HG03378 (cell line): ENCODE data around the gene UBAC1.
"Not testable (repeated sequence)": the region's sequence is repeated elsewhere in the genome, so short reads cannot be mapped to it uniquely, and the experiment has no call there.

ENCODE experiments used
- ATAC-seq: cut with Tn5 transposase; IDR thresholded peaks from one replicate; pipeline ENCODE4 v1.9.1; 2021; ENCODE audit warnings: mild to moderate bottlenecking, moderate library complexity; ENCODE audit not compliant: unreplicated experiment

Gene UBAC1

DNA sequence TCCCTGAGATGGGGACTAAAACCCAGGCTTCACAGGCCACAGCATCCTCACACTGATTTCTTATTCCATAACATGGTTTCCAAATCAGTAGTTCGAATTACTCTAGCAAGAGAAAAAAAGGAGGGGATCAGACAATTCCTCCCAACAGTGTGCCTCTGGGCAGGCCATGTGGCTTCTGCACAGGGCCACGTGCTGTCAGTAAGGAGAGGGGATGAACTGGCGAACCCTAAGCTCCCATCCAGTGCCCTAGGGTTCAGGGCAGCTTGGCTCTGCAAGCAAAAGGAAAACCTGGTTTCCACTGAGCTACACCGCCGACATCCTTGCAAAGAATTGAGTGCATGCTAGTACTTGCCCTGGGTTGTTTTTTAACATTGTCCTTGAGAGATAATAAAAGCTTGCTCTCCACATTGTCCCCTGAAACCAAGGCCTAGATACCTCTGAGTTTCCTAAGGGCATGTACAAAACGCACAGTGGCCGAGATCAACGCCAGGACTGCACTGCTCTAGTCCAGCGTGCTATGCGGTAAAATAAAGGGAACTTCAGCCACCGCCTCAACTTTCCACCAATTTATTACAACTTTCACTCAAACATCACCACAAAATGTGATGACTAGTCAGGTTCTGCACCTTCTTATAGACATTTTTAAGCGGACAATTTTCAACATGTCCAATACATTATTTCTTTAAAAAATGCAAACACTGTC is 58.4 kb downstream of the UBAC1 start:
- no peak for ATAC-seq

DNA sequence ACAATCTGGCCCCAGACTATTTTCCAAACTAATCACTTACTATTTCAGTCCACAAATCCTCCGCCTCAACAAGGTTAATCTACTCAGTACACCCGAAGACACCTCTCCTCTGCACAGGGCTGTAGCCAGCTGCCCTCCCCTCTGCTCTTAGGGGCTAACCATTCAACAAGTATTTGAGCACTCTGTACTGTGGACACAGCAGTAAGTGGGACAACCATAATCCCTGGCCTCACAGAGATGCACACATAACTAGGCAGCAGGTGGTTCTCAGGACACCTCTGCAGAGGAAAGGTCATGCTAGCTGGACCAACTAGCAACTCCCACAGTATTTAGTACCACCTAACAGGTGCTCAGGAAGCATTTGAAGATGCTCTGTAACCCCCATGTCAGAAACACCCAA is 59.3 kb downstream of the UBAC1 start:
- no peak for ATAC-seq

DNA sequence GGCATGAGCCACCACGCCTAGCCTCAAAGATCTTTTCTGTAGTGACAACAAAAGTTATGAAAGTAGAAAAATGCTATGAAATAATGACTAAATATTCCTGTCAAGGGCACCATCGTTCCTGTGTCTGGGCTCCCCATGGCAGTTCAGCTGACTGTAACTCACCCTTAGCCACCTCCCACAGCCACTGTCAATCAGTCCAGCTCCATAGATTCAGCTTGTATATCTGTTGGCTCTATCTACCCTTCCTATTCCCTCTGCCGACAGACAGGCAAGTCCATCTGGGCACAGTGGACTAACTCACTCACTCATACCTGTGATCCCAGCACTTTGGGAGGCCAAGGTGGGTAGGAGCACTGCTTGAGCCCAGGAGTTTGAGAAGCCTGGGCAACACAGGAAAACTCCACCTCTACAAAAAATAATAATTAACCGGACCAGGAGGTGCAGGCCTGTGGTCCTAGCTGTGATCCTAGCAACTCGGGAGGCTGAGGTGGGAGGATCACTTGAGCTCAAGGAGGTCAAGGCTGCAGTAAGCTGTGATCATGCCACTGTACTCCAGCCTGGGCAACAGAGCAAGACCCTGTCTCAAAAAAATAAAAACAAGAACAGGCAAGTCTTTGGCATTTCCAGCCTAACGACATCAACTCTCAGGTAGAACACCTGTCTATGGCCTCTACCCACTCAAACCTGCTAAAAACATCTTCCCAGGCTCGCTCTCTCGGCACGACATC is 60.0 kb downstream of the UBAC1 start:
- ATAC-seq = no peak

DNA sequence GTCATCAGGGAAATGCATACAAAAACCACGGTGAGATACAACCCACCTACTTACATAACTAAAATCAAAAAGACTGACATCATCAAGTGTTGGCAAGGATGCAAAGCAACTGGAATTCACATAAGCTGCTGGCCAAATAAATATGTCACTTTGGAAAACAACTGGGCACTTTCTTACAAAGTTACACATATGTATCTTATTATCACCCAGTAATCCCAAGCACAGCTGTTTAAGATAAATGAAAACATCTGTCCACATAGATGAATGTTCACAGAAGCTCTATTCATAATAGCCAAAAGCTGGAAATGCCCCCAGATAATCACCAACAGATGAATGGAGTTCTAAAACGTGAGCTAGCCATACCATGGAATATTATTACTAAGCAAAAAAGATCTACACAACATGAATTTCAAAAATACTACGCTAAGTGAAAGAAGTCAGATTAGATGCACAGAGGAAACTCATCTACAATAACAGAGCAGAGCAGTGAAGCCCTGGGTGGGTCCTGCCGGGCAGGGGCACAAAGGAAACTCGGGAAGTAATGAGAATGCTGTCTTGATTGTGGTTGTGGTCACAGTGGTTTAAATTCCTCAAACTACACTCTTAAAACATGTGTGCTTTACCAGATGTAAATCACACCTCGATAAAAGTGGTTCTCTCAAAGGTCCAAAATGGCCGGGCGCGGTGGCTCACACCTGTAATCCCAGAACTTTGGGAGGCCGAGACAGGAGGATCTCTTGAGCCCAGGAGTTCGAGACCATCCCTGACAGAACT is 62.4 kb downstream of the UBAC1 start:
- no peak for ATAC-seq

DNA sequence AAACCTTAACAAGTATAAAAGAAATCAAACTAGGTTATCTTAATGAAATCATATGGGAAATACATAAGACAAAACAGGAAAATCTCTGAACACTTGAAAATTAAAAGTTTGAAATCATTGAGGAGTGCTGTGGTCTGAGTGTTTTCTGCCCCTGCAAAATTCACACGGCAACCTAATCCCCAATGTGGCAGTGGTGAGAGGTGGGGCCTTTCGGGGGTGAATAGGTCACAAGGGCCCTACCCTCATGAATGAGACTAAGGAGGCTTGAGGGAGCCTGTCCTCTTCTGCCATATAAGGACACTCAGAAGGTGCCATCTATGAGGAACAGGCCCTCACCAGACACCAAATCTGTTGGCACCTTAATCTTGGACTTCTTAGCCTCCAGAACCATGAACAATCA is 64.5 kb downstream of the UBAC1 start:
- ATAC-seq = no peak

DNA sequence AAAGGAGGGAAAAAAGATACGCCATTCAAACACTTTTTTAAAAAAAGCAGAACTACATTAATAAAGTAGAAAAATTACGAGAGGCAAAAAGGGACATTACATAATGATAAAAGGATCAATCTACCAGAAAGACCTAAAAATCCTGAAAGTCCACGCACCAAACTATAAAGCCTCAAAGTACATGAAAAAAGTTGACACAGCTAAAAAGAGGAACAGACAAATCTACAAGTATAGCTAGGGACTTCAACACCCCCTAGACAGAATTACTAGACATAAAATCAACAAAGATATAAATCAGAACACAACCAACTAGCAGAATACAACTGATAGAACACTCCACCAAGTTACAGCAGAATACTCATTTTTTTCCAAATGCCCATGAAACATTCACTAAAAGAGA is 65.0 kb downstream of the UBAC1 start:
- ATAC-seq = no peak

DNA sequence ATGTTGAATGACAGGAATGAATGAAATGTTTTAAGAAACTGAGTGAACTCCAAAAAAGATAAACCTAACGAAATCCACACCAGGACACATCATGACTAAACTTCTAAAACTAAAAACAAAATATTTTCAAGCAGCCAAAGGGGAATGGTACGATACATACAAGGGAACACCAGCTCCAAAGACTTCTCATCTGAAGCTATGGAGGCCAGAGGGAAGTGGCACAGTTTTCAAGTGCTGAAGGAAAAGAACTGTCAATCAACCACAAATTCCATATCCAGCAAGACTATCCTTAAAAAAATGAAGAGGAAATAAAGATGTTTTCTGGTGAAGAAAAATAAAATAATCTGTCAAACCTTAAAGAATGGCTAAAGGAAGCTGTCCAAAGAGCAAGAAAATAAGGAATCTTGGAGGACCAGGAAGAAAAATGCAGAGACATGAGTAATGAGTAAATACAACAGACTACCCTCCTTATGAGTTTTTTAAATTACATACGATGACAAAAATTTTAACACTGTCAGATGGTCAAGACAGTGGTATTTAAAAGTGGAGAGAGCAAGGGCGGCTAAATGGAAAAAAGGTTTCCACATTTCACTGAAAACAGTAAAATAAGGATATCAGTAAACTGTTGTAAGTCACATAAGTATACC is 65.8 kb downstream of the UBAC1 start:
- ATAC-seq = no peak

DNA sequence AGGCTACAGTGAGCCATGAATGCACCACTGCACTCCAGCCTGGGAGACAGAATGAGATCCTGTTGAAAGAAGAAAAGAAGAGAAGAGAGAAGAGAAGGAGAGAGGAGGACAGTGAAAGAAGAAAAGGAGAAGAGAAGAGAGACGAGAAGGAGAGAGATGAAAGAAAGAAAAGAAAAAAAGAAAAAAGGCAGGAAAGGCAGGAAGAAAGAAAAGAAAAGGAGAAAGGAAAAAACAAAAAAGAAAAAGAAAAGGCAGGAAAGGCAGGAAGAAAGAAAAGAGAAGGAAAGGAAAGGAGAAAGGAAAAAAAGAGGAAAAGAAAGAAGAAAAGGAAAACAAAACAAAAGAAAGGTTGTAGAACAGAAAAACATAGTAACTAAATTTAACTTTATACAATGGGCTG is 68.1 kb downstream of the UBAC1 start:
- no peak for ATAC-seq

DNA sequence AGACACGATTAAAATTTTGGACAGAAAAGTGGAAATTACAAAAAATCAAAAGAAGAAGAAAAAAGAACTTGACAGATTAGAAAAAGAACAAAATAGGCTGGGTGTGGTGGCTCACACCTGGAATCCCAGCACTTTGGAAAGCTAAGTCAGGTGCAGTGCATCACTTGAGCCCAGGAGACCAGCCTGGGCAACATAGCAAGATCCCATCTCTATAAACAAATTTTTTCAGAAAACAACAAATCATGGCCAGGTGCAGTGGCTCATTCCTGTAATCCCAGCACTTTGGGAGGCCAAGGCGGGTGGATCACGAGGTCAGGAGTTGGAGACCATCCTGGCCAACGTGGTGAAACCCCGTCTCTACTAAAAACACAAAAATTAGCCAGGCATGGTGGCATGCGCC is 68.8 kb downstream of the UBAC1 start:
- not testable (repeated sequence) for ATAC-seq

DNA sequence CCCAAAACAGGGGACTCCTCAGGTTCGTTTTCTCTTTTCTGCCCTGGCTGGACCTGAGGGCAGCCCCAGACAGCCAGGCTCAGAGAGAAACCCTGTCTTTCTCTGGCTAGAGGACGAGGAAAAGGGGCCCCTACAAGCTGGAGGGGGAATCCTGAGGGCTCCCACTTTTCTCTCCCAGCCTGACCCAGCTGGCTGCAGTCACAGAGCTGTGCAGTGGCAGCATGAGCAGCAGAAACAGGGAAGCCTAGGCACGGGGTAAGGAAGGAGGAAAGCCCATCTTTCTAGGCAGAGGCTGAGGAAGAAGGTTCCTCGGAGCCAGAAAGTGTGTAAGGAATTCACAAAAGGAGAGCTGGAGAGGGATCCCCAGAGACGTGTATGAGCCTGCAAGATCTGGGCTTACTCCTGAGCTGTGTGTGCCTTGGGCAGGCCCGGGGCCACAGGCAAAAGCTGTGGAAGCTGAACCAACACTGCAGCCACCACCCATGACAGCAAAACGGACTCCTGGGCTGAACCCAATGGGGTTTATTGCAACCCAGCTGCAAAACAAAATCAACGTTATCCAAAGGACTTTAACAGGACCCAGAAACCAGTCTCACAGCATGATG is 70.0 kb downstream of the UBAC1 start:
- ATAC-seq = no peak

DNA sequence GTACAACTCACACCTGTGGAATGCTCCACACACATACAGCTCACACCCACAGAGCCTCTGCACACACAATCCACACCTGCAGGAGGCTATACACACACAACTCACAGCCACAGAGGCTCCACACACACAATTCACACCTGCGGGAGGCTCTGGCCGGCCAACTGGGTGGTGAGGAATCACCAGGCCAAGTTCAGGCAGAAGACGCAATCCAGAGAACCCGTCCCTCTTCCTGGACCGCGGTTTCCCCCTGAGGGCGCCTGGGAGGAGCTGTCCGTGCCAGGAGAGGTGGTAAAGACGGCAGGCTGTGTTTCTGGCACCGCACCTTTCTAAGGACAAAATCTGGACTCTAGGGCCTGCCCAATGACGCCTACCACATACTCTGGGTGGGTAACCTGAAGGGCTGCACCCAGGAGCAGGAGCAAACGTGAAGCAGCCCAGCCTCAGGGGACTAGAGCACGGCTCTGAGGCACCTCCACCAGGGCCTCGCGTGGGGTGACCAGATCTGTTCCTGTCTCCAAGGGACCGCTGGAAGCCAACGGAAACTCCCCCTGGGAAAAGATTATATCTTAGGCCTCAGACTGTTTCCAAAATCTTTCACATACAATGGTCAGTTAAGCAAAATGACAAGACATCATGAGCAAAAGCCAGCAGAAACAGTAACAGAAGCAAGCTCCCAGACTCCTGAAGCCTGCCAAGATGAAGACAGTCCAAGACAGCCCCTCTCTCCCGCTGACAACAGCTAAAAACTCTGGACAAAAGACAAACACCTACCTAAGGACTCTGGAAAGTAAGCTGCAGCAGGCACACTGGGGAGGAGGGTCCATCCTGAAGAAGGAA is 70.8 kb downstream of the UBAC1 start:
- no peak for ATAC-seq

DNA sequence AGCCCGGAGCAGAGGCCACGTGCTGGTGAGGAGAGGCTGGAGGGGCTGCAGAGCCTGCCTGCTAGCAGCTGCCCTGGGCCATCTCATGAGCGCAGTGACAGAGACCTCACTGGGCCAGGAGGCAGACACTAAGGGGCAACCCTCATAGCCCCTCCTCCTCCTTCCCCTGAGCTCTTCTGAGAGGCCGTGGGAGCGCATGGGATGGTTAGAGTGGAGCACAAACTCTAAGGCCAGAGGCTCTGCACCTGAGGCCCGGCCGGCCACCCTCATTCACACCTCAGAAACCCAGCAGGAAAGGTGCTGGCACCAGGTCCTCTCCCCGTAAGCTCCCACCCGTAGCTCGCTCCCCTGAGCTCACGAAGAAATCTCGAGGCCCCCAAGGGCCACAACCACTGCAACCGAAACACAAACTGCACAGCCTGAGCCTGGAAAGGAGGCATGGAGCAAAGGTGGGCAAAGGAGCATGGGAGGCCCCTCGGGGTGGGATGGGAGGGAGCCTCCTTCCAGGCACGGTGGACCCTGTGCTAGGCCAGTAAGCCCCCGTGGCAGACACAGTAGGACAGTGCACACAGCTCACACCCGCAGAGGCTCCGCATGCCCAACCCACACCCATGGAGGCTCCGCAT is 71.5 kb downstream of the UBAC1 start:
- ATAC-seq = no peak

DNA sequence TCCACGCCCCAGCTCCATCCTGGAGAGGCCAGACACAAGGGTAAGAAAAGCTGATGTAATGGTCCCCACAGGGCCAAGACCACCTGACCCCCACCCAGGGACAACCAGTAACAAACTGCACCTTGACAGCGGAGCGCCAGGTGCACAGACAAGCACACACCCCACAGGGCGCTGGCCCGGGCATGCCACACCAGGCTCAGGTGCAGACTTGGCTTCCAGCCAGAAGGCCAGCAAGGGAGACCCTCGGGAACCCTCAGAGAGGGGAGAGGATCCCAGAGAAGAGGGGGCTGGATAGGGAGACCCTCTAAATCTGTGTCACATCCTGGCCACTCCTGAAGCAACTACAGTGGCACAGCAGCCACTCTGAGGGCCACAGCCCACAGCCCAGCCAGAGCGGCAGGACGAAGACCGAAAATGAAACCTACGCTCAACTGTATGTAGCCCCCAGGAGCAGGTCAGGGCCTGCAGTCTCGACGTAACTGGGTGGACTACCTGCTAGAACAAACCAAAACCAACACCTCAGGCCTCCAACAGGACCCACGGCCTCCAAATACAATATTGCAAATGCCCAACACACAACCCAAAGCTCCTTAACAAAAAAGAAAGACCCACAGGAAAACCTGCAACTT is 72.3 kb downstream of the UBAC1 start:
- no peak for ATAC-seq

DNA sequence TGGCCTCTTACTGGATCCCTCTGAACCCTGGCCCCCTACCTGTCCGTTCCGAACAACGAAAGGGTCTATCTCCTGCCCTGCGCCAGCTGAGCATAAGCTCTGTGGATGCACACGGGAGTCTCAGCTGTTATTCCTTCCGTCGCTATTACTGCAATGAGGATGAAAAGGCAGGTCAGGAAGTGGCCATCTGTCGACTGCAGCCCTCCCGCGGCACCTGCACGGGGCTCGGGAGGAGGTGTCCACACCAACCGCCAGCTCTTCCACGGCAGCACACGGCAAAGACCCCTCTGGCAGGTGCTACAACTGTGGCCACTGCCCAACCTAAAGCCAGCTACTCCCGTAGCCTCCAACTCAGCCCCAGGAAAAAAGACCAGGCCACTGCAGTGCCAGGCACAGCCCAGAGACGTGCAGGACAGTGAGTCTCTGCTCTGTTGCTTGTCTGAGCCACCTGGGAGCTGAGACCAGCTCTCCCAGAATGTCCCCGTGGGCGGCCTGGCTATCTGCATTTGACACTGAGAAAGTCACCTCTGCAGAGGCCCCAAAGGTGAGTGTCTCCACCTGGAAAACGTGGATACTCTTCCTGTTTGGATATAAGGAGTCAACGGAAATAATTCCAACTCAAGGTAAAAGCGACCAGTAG is 72.9 kb downstream of the UBAC1 start:
- no peak for ATAC-seq

DNA sequence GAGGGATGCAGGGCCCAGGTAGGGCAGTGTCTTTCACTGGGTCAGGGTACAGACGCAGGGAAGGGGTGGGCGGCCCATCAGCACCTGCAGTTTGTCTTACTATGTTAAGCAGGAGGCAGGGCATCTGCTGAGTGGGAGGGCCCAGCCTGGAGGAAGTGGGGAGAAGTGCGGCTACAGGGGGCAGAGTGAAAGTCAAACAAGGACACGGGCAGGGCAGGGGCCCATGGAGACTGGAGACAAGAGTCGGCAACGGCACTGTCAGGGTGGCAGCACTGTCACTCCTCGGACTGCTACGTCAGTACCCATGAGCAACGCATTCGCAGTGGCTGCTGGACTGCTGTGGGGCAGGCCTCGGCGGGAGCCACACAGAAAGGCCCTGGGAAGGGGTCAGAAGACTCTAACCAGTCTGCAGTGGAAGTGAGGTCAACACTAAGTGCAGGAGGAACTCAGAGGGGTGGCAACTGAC is 73.6 kb downstream of the UBAC1 start:
- ATAC-seq = no peak

DNA sequence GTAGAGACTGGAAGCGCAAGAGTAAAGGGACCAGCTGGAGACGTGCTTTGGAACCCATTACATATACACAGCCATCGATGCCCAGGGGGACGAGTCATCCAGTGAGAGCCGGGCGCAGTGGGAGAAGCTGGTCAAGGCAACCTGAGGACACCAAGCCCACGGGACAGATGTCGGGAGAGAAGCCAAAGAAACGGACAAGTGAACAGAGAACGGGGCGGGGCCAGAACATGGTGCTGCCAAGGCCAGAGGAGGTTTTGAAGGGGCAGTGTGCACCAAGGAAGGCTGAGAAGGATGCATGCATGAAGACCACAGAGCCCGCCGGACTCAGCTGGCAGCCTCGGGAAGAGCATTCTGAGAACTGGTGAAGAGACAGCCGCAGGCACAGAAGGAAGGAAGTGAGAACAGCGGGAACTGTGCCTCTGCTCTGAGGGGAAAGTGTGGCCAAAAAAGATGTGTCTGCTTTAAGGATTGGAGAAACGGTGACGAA is 74.1 kb downstream of the UBAC1 start:
- ATAC-seq = no peak

DNA sequence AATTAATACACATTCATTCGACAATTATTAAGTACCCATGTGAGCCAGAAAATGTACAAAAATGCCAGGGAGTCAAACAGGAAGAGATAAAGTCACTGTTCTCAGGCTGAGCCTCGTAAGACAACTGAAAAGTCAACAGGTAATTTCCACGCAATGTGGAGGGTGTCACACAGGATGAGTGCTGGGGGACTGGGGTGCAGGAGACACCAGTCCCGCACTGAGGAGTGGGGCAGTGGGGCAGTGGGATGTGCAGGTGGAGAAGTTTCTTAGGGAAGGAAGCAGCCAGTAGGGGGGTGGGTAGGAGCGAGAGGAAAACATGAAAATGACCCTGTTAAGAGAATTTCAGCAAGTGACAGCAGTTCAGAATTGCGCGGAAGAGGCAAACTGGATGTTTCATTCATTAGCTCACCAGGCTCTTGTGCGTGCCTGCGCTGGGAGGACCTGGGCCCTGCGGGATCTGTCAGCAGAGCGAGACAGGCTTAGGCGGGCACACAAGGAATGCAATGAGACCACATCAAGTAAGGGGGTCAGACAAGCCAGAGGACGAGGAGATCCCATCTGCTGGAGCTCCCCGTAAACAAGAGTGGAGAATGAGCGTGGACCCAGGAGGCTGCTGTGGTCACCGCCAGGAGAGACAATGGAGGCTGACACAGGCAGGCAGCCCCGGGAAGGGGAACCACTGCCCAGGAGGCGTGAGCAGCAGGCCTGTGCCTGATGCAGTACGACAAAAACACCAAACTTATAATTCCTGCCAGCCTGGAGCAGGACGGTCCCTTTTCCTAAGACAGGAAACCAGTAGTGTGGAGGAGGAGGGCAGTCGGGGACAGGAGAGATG is 74.8 kb downstream of the UBAC1 start:
- no peak for ATAC-seq
